GM21723 (cell line): ENCODE results near the gene APOA1.
A peak's percentile ranks its signal among the peaks of the same experiment; 100 is the strongest.

Source experiments
- ATAC-seq: cut with Tn5 transposase; IDR thresholded peaks from one replicate; pipeline ENCODE4 v1.9.1; 2021; ENCODE audit warnings: mild to moderate bottlenecking, moderate library complexity; ENCODE audit not compliant: unreplicated experiment

The APOA1 gene

GRCh38 chr11:116859175-116859574, 21.8 kb upstream of the APOA1 start:
- no peak for ATAC-seq

DNA sequence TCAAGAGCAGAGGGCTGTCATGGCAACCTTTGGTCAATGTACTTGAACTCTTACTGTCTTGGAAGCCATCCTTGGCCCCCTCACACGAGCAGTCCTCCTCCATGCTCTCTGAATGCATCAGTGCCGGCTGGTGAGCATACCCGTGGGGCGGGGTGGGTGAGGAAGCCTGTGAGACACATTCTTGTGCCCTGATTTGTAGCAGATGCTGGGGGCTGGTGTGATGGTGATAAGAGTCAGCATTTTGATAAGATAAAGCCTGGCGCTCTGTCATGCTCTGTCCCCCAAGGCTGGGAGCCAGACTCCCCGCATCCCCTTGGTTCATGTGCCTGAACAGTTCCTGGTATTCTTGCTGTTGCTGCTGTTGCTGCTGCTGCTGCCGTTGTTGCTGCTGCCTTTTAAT, 20.5 kb upstream of the APOA1 start:
- no peak for ATAC-seq

DNA sequence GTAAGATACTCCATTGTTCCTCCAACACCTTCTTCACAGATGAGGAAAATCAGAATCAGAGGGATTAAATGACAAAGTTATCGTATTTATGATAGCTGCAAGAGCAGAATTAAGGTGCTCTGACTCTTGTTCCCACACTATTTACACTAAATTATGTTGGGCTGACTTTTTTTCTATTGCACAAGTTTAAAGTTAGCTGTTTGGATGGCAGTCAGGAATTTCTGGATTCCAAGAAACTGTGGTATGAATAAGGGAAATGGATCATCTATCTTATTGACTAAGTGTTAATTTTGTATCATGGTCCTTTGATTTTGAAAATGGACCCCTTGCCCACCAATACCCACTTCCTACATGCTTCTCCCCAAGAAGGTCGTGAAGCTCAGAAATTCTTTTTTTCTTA, 19.9 kb upstream of the APOA1 start:
- ATAC-seq = no peak

- ATAC-seq = no peak
These were observed 19.0 kb upstream of the APOA1 start for GRCh38 chr11:116856423-116856822.

DNA sequence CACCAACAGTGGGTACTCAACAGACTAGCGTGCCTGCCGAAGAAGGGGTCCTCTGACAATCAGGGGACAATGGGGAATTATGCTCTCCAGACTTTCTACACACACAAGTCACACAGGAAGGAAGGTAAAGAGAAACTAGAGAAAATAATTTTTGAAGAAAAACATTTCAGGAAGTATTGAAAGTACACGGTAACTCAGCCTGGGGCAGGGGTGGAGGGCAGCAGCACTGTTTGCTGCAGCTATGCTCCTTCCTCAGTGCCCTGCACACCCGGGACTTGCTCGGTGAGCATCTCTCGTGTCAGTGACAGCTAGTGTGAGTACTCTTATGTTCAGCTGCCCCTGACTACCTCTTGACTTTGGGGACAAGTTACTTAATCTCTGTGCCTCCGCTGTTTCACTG, 18.0 kb upstream of the APOA1 start:
- no peak for ATAC-seq

DNA sequence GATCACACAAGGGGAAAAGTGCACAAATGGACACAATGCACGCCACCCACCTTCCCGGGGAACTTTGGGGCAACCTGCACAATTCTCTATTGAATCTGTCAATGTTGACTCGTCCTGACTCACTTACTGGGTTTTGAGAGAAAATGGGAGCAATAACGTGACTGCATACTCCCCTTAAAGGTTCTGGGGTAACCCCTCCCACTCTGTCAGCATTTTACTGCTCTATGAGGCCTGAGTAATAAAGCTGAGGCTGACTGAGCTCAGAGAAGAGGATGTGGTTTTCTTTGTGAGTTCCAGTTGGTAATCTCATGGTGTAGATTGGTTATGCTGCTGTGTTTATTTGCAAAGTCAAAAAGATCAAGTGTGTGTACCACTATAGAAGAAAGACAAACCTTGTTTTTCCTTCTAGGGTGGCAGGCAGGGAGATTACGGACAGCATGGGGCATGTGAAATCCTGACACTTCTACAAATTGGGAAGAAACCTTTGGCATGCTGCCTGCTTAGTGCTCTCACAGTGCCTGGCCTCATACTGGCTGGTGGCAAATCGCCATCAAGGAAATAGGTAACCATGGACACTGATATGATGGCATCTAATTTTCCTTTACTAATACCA, 16.1 kb upstream of the APOA1 start:
- ATAC-seq = peak; percentile 95

GRCh38 chr11:116852261-116853031, 15.0 kb upstream of the APOA1 start:
- no peak for ATAC-seq

- no peak for ATAC-seq
These were observed 14.2 kb upstream of the APOA1 start for GRCh38 chr11:116851626-116852025.

DNA sequence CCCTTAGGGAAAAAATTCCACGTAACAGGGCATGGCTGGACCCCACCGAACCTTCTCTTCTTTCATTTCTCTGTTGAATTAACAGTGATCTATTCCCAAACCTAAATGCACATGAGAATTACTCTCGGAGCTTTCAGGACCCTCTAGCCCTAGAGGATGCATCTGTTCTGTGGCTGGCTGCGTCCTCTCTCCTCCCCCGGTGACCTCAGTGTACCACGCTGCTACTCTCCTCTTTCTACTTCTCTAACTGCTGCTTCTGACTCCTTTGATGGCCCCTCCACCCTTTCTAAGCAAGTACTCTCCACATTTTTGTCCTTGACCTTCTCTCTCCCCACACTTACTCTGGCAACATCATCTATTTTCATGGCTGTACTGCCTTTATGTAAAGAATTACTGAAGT, 12.1 kb upstream of the APOA1 start:
- no peak for ATAC-seq

GRCh38 chr11:116849060-116849459, 11.6 kb upstream of the APOA1 start:
- no peak for ATAC-seq

GRCh38 chr11:116847612-116848011, 10.2 kb upstream of the APOA1 start:
- no peak for ATAC-seq

GRCh38 chr11:116844722-116845121, 7.3 kb upstream of the APOA1 start:
- no peak for ATAC-seq

GRCh38 chr11:116843661-116844060, 6.2 kb upstream of the APOA1 start:
- ATAC-seq = no peak

- no peak for ATAC-seq
These were observed 5.5 kb upstream of the APOA1 start for GRCh38 chr11:116842909-116843308.

DNA sequence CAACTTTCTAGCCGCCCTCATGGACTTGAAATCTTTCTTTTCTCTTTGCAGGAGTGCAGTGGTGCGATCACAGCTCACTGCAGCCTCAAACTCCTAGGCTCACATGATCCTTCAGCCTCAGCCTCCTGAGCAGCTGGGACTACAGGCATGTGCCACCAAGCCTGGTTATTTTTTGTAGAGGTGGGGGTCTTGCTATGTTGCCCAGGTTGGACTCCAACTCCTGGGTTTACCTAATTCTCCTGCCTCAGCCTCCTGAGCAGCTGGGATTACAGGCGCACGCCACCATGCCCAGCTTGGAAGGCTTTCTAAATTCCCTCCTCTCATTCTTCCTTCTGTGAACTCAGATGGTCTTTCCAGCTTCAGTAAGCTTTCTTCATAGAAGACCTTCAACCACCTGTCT, 4.7 kb upstream of the APOA1 start:
- no peak for ATAC-seq

- ATAC-seq = no peak
These were observed 3.4 kb upstream of the APOA1 start for GRCh38 chr11:116840746-116841296.

GRCh38 chr11:116840224-116840745, 2.9 kb upstream of the APOA1 start:
- ATAC-seq = no peak

- no peak for ATAC-seq
These were observed 1.1 kb upstream of the APOA1 start for GRCh38 chr11:116838321-116839084.

DNA sequence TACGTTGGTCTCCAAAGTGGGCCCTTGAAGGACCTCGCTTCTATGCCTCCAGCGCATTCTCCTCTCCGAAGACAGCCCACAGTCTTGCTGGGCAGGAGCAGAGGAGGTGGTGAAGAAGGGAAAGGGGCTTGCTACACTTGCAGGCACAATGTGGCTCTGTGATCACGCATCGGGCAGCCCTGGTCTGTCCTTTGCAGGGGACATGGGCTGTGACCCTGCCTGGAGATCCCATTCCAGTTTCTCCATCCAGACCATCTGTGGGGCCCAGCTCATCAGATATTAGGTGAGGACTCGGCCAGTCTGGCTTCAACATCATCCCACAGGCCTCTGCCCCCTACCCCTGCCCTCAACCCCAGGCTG, 810 bp downstream of the APOA1 start:
- ATAC-seq = no peak

GRCh38 chr11:116835791-116836631, 1.4 kb downstream of the APOA1 start:
- ATAC-seq = peak; percentile 84
